ENCODE data around the gene SLC1A2. TPM values are rescaled to one million over a fixed set of nuclear protein-coding genes. Genes with fewer than 3 reads are reported as not detected.

Gene SLC1A2
- total RNA-seq, 2 experiments from 2014 or later: not detected

DNA sequence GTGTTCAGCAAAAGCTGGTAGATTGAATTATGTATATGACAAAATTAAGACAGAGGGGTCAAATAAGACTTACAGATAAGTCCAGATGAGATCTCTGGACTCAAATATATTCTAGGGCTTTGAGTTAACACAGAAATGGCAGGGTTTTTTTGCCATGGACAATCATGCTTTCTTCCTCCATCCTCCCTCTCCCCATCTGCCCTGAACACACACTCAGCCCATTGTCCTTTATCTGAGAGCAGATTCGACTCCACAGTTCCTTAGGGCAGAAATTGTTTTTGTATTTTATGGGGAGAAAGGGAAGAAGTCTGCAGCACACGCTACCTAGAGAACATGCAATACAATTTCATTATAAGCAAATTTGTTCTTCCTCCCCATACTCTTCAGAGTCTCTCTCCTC is 86.8 kb downstream of the SLC1A2 start:
- Histone ChIP-seq H3K9me2 (ENCODE audit: insufficient read depth, low read length) (no peaks in the 10 kb centered on the region), H3K4me2 (ENCODE audit: low read length) (no peak overlapping the region), H3K4me3 (ENCODE audit: low read depth, low read length, poor library complexity, severe bottlenecking) (no peak overlapping the region), H3K79me2 (ENCODE audit: insufficient read depth, low read depth, low read length) (no peaks in the 10 kb centered on the region), H3K4me1 (ENCODE audit: insufficient read depth, low read length, poor library complexity, severe bottlenecking) (no peaks in the 10 kb centered on the region), H4K20me1 (ENCODE audit: insufficient read depth, low read length) (no peaks in the 10 kb centered on the region), H2AFZ (ENCODE audit: low read length) (no peak overlapping the region), H3K9me3 (ENCODE audit: low read length) (no peaks in the 10 kb centered on the region), H3K36me3 (ENCODE audit: insufficient read depth, low read length) (no peaks in the 10 kb centered on the region), H3K27ac (ENCODE audit: low read depth, low read length, poor library complexity, severe bottlenecking) (no peak overlapping the region)
- no peak for DNase-seq (ENCODE audit: low spot score)
- BruUV-seq (replicated peaks): no TSS peak
- CTCF ChIA-PET (ENCODE audit: unreplicated experiment): no interaction called here
- TF ChIP-seq, protein P1, sequence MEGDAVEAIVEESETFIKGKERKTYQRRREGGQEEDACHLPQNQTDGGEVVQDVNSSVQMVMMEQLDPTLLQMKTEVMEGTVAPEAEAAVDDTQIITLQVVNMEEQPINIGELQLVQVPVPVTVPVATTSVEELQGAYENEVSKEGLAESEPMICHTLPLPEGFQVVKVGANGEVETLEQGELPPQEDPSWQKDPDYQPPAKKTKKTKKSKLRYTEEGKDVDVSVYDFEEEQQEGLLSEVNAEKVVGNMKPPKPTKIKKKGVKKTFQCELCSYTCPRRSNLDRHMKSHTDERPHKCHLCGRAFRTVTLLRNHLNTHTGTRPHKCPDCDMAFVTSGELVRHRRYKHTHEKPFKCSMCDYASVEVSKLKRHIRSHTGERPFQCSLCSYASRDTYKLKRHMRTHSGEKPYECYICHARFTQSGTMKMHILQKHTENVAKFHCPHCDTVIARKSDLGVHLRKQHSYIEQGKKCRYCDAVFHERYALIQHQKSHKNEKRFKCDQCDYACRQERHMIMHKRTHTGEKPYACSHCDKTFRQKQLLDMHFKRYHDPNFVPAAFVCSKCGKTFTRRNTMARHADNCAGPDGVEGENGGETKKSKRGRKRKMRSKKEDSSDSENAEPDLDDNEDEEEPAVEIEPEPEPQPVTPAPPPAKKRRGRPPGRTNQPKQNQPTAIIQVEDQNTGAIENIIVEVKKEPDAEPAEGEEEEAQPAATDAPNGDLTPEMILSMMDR (conservative IDR thresholded peaks at IDR 0.05; ENCODE audit: low read length): no peak
- no peak for TF ChIP-seq EZH2phosphoT487 (IDR thresholded peaks at IDR 0.05; ENCODE audit: borderline replicate concordance, low read depth, low read length)
- POLR2A ChIA-PET: interaction anchor here (0.5 kb wide), 1 partner anchor 57 kb away, joined by 3 read pairs; no protein-coding TSS in a partner anchor
- intact Hi-C loops (cut with micrococcal nuclease; ENCODE audit: unreplicated experiment): no loop called here

DNA sequence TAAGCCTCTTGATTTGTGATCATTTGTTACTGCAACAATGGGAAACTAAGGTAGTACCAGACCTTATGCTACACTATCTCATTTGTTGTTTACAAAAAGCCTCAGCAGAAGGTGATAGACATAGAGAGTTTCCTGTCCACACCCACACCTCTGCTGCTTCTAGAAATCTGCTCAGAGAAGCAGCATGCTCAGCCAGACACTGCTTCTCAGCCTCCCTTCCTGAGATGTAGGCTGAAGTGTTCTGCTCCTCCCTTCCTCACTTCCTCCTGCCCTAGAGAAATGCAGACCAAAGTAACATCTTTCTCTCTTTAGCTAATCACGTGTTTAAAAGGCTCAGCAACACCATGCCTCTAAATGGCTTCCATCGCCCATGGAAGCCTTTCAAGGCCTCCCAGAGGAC is 88.4 kb downstream of the SLC1A2 start:
- TF ChIP-seq EZH2phosphoT487 (IDR thresholded peaks at IDR 0.05; ENCODE audit: borderline replicate concordance, low read depth, low read length): no peak
- TF ChIP-seq, protein P1 (conservative IDR thresholded peaks at IDR 0.05; ENCODE audit: low read length): no peak
- no peak overlapping the region for H3K27ac ChIP-seq (ENCODE audit: low read depth, low read length, poor library complexity, severe bottlenecking)
- ChIA-PET POLR2A (no interaction called here), CTCF (ENCODE audit: unreplicated experiment) (no interaction called here)
- no peak overlapping the region for H3K4me3 ChIP-seq (ENCODE audit: low read depth, low read length, poor library complexity, severe bottlenecking)
- H3K9me2 ChIP-seq (ENCODE audit: insufficient read depth, low read length): no peaks in the 10 kb centered on the region
- intact Hi-C loops (cut with micrococcal nuclease; ENCODE audit: unreplicated experiment): no loop called here
- no peak overlapping the region for H2AFZ ChIP-seq (ENCODE audit: low read length)
- no peaks in the 10 kb centered on the region for H3K79me2 ChIP-seq (ENCODE audit: insufficient read depth, low read depth, low read length)
- no peaks in the 10 kb centered on the region for H3K9me3 ChIP-seq (ENCODE audit: low read length)
- H3K4me2 ChIP-seq (ENCODE audit: low read length): no peak overlapping the region
- no TSS peak for BruUV-seq (replicated peaks)
- H3K4me1 ChIP-seq (ENCODE audit: insufficient read depth, low read length, poor library complexity, severe bottlenecking): no peaks in the 10 kb centered on the region
- no peaks in the 10 kb centered on the region for H3K36me3 ChIP-seq (ENCODE audit: insufficient read depth, low read length)
- no peak for DNase-seq (ENCODE audit: low spot score)
- no peaks in the 10 kb centered on the region for H4K20me1 ChIP-seq (ENCODE audit: insufficient read depth, low read length)

DNA sequence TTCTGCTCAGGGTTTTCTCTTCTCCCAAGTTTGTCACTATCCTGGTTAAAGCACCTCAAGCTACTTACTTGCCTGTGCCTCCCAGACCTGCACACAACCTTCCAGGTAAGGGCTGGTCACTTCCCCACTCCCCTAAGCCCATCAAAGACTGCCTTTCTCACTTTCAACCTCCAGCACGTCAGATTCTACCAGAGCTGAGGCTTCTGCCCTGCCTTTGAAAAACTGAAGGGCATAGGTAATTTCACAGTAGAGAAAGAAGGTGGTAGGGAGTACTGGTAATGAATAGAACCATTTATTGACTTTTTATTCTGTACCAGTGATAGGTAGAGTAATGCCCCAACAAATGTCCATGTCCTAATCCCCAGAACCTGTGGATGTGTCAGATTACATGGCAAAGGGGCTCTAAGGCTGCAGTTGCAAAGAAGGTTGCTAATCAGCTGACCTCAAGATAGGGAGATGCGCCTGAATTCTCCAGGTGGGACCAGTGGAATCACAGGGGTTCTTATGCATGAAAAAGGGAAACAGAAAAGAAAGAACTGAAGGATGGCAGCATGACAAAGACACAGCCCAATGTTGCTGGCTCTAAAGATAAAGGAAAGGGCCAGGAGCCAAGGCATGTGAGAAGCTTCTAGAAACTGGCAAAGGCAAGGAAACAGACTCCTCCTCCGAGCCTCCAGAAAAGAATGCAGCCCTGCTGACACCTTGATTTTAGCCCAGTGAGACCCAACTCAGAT is 89.0 kb downstream of the SLC1A2 start:
- CTCF ChIA-PET (ENCODE audit: unreplicated experiment): no interaction called here
- H2AFZ ChIP-seq (ENCODE audit: low read length): no peak overlapping the region
- no peaks in the 10 kb centered on the region for H3K79me2 ChIP-seq (ENCODE audit: insufficient read depth, low read depth, low read length)
- POLR2A ChIA-PET: interaction anchor here (0.6 to 1.8 kb wide), 4 partner anchors 8 to 19 kb away, joined by 3 to 5 read pairs (median 4); no protein-coding TSS in a partner anchor
- H3K9me2 ChIP-seq (ENCODE audit: insufficient read depth, low read length): no peaks in the 10 kb centered on the region
- no peaks in the 10 kb centered on the region for H4K20me1 ChIP-seq (ENCODE audit: insufficient read depth, low read length)
- DNase-seq (ENCODE audit: low spot score): no peak
- intact Hi-C loops (cut with micrococcal nuclease; ENCODE audit: unreplicated experiment): no loop called here
- no peak overlapping the region for H3K4me2 ChIP-seq (ENCODE audit: low read length)
- TF ChIP-seq, protein P1 (conservative IDR thresholded peaks at IDR 0.05; ENCODE audit: low read length): no peak
- TF ChIP-seq EZH2phosphoT487 (IDR thresholded peaks at IDR 0.05; ENCODE audit: borderline replicate concordance, low read depth, low read length): no peak
- H3K4me1 ChIP-seq (ENCODE audit: insufficient read depth, low read length, poor library complexity, severe bottlenecking): no peaks in the 10 kb centered on the region
- no peaks in the 10 kb centered on the region for H3K36me3 ChIP-seq (ENCODE audit: insufficient read depth, low read length)
- no peaks in the 10 kb centered on the region for H3K9me3 ChIP-seq (ENCODE audit: low read length)
- no peak overlapping the region for H3K4me3 ChIP-seq (ENCODE audit: low read depth, low read length, poor library complexity, severe bottlenecking)
- BruUV-seq (replicated peaks): no TSS peak
- H3K27ac ChIP-seq (ENCODE audit: low read depth, low read length, poor library complexity, severe bottlenecking): no peak overlapping the region
